Measurements from ENCODE around the gene PIK3C2A. TPM values are rescaled to one million over a fixed set of nuclear protein-coding genes. Genes with fewer than 3 reads are reported as not detected.

PIK3C2A gene
- total and polyA plus RNA-seq, 2 of the 13 experiments (the other 11 are each of a cell fraction or from before 2014, with no cell fraction given): 27.5 to 49.9 TPM

- TF ChIP-seq ZNF362 (CRISPR knock-in tag; IDR thresholded peaks at IDR 0.05; ENCODE audit: borderline replicate concordance) (no peak), ISX (CRISPR knock-in tag; conservative IDR thresholded peaks at IDR 0.05) (no peak), HDAC2 (CRISPR knock-in tag; IDR thresholded peaks at IDR 0.05) (peak; percentile 43; the same call in 1 of the 2 replicates), GABPB1 (CRISPR knock-in tag; IDR thresholded peaks at IDR 0.05) (peak; percentile 29; the same call in 1 of the 2 replicates), YY1 (IDR thresholded peaks at IDR 0.05; ENCODE audit: insufficient read depth, insufficient replicate concordance, low read depth, low read length) (no peak), ZNF224 (CRISPR knock-in tag; IDR thresholded peaks at IDR 0.05) (no peak)
Measured at GRCh38 chr11:17164361-17165246, 43.2 kb downstream of the PIK3C2A start (continued).

DNA sequence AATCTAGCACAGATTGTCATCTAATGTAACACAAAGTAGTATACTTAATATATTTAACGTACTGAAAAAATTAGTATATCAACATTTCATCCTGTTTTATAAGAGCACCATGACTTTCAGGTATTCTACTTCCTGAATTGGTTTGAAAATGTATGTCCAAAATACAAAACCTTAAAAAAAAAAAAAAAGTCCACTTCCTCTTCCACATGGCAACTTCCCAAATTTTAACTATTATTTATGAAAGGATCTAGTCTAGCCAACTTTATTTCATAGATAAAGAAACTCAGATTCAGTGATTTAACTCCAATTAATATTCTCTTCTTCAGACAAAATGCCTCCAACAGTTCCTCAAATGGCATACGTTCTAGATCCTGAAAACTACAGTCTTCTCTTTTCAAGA lies 44.0 kb downstream of the PIK3C2A start:
- Histone ChIP-seq H3K4me3 (replicated peaks in 1 of 3; ENCODE audit: insufficient read depth in 1 of 3, low read depth in 2 of 3, low read length in 3 of 3) (no peak overlapping the region), H3K27me3 (ENCODE audit: control insufficient read depth in 1 of 2, insufficient read depth in 2 of 2, low read length in 2 of 2) (no peaks in the 10 kb centered on the region), H4K20me1 (ENCODE audit: insufficient read depth, low read length) (peaks cover 32% of the 10 kb centered on the region), H3K36me3 (replicated peaks in 1 of 2; ENCODE audit: control insufficient read depth in 1 of 2, insufficient read depth in 2 of 2, low read length in 2 of 2) (peaks cover 2 to 44% of the 10 kb centered on the region in 2 experiments; a peak in 3 of 5 replicates), H3K27ac (ENCODE audit: extremely low read length, insufficient read depth, low read length) (no peak overlapping the region), H3K9ac (ENCODE audit: insufficient read depth, low read depth, low read length) (no peak overlapping the region), H2AFZ (ENCODE audit: low read length) (no peak overlapping the region), H3K9me3 (ENCODE audit: low read length) (no peaks in the 10 kb centered on the region), H3K4me2 (ENCODE audit: low read depth, low read length) (no peak overlapping the region), H3K4me1 (ENCODE audit: insufficient read depth, low read length) (peaks cover 65% of the 10 kb centered on the region), H3K79me2 (ENCODE audit: insufficient read depth, low read length) (peaks cover 85% of the 10 kb centered on the region)
- ChIA-PET POLR2A (no interaction called here), CTCF (ENCODE audit: low intra/inter-chr PET ratio, low total read pairs) (no interaction called here)
- DNase-seq (ENCODE audit: low spot score) (no peak), FAIRE-seq (no peak), ATAC-seq (no peak)
- in situ Hi-C loops (cut with HindIII; ENCODE audit: extremely low pct_ligation_motif_present, low pct_unique_long_range_greater_than_20kb) (no loop called here), intact Hi-C loops (cut with micrococcal nuclease; ENCODE audit: unreplicated experiment) (loop anchor here (1.0 kb wide), 1 partner anchor 33 kb away; no protein-coding TSS in a partner anchor)
- 95% methylated on average over 2 of the region's 2 CpGs for WGBS (ENCODE audit: low lambda C conversion rate)
- TF ChIP-seq ZNF709 (CRISPR knock-in tag; IDR thresholded peaks at IDR 0.05) (no peak), POGZ (CRISPR knock-in tag; IDR thresholded peaks at IDR 0.05) (no peak), NRL (CRISPR knock-in tag; IDR thresholded peaks at IDR 0.05; ENCODE audit: borderline replicate concordance) (no peak), KDM4B (CRISPR knock-in tag; IDR thresholded peaks at IDR 0.05) (no peak), ZNF773 (CRISPR knock-in tag; IDR thresholded peaks at IDR 0.05; ENCODE audit: borderline replicate concordance) (no peak)
- BruUV-seq (replicated peaks): no TSS peak

Measured in HepG2 (cell line).